Bronchial epithelial cell (primary cell): ENCODE measurements around the gene FOXRED2. TPM values are rescaled to one million over a fixed set of nuclear protein-coding genes. Genes with fewer than 3 reads are reported as not detected.
"Not testable (repeated sequence)": the region's sequence is repeated elsewhere in the genome, so short reads cannot be mapped to it uniquely, and the experiment has no call there.

Source experiments
- DNase-seq: peaks from one replicate; pipeline ENCODE4 v3.0.0-alpha.2; 2010; ENCODE audit warnings: low read depth
- FAIRE-seq: peaks from 2 replicates; lab custom pipeline; 2011; peaks lifted over from hg19 to GRCh38; lab: Jason Lieb, UNC
- H3K27me3 ChIP-seq: 2 replicates; pipeline ENCODE4 v1.5.1; 2011; ENCODE audit warnings: low read length; ENCODE audit not compliant: control insufficient read depth, insufficient read depth
- H3K36me3 ChIP-seq: 2 replicates; pipeline ENCODE4 v1.5.1; 2011; ENCODE audit warnings: low read length; ENCODE audit not compliant: control insufficient read depth, insufficient read depth
- H3K4me3 ChIP-seq: 2 replicates; pipeline ENCODE4 v1.5.1; 2011; ENCODE audit warnings: mild to moderate bottlenecking, low read depth, low read length, control low read depth
- total RNA-seq: library from RNA; depleted of rRNA; stranded (reverse); fragments of >200 nt; gene quantifications from 2 replicates; pipeline ENCODE4 v1.2.1, GENCODE V29; 2014
- TF ChIP-seq, protein P1 (sequence below): IDR thresholded peaks from 2 replicates; pipeline ENCODE4 v1.5.1; 2011; ENCODE audit warnings: mild to moderate bottlenecking, moderate library complexity, low read length, control low read depth, inconsistent platforms; ENCODE audit not compliant: insufficient read depth, severe bottlenecking

The FOXRED2 gene
- total RNA-seq, 1 donor from 2014 or later, result 1.6 TPM

DNA sequence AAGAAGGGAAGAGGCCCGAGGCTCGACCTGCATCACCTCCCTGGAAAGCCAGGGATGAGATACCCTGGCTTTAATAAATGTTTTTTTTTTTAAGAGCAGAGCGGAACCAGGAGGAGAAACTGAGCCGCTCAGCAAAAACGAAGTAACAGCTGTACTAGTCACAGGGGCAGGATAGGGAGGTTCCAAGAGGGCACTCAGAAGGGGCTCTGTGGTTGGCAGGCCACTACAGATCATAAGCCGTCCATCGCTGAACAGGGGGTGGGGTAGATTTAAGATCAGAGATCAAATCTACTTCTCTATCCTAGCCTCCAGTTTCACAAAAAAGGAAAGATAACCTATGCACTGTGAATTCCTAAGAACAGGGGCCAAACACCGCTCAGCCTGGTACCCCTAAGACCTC is 21.5 kb upstream of the FOXRED2 start:
- no peak for FAIRE-seq
- H3K36me3 ChIP-seq, result peaks cover 30% of the 10 kb centered on the region
- no peak for DNase-seq
- peak overlapping the region; percentile 79 for H3K4me3 ChIP-seq
- TF ChIP-seq, protein P1, sequence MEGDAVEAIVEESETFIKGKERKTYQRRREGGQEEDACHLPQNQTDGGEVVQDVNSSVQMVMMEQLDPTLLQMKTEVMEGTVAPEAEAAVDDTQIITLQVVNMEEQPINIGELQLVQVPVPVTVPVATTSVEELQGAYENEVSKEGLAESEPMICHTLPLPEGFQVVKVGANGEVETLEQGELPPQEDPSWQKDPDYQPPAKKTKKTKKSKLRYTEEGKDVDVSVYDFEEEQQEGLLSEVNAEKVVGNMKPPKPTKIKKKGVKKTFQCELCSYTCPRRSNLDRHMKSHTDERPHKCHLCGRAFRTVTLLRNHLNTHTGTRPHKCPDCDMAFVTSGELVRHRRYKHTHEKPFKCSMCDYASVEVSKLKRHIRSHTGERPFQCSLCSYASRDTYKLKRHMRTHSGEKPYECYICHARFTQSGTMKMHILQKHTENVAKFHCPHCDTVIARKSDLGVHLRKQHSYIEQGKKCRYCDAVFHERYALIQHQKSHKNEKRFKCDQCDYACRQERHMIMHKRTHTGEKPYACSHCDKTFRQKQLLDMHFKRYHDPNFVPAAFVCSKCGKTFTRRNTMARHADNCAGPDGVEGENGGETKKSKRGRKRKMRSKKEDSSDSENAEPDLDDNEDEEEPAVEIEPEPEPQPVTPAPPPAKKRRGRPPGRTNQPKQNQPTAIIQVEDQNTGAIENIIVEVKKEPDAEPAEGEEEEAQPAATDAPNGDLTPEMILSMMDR, result no peak
- H3K27me3 ChIP-seq, result no peaks in the 10 kb centered on the region

GRCh38 chr22:36522662-36523061 is 15.8 kb upstream of the FOXRED2 start:
- Histone ChIP-seq H3K36me3 (peaks cover 59% of the 10 kb centered on the region), H3K4me3 (no peak overlapping the region), H3K27me3 (no peaks in the 10 kb centered on the region)
- TF ChIP-seq, protein P1, result no peak
- no peak for DNase-seq
- FAIRE-seq, result no peak

GRCh38 chr22:36520423-36520822 is 13.6 kb upstream of the FOXRED2 start:
- no peak overlapping the region for H3K4me3 ChIP-seq
- TF ChIP-seq, protein P1, result no peak
- FAIRE-seq, result no peak
- H3K36me3 ChIP-seq, result peaks cover 59% of the 10 kb centered on the region
- no peaks in the 10 kb centered on the region for H3K27me3 ChIP-seq
- DNase-seq, result no peak

- not testable (repeated sequence) for FAIRE-seq, H3K27me3 ChIP-seq, DNase-seq, H3K4me3 ChIP-seq
- peaks cover 55% of the 10 kb centered on the region for H3K36me3 ChIP-seq
Observed at GRCh38 chr22:36519906-36520305, 13.1 kb upstream of the FOXRED2 start.

- FAIRE-seq, result no peak
- peaks cover 53% of the 10 kb centered on the region for H3K36me3 ChIP-seq
- TF ChIP-seq, protein P1, result no peak
- H3K27me3 ChIP-seq, result no peaks in the 10 kb centered on the region
- no peak for DNase-seq
- no peak overlapping the region for H3K4me3 ChIP-seq
Observed at GRCh38 chr22:36514766-36515165, 7.9 kb upstream of the FOXRED2 start.

- TF ChIP-seq, protein P1, result no peak
- DNase-seq, result no peak
- H3K4me3 ChIP-seq, result no peak overlapping the region
- H3K27me3 ChIP-seq, result no peaks in the 10 kb centered on the region
- peaks cover 39% of the 10 kb centered on the region for H3K36me3 ChIP-seq
- FAIRE-seq, result no peak
Observed at GRCh38 chr22:36512991-36513390, 6.2 kb upstream of the FOXRED2 start.
